Measurements from ENCODE around the gene TMEM225. TPM values are rescaled to one million over a fixed set of nuclear protein-coding genes. Genes with fewer than 3 reads are reported as not detected.

The TMEM225 gene
- total and polyA plus RNA-seq, 8 donors, result not detected

DNA sequence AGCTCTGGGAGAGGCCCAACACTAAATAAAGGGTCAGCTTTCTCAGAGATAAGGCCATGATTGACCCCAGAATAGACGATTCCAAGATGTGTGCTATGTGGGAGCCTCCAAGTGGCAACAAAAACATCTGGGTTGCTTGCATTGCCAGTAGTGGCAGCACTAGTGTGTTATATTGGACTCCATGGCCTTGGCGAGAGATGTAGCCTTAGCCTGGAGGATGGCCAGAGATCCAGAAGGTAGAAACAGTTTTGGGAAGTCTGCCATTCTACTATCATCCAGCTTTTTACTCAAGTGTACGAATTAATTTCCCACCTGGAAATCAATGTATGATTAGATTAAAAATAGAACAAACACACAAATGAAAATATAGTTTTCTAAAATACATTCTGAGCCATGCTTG, 19.5 kb upstream of the TMEM225 start:
- no peak for TF ChIP-seq POLR2A (IDR thresholded peaks at IDR 0.05)
- no peak for TF ChIP-seq POLR2AphosphoS5 (IDR thresholded peaks at IDR 0.05)
- no peak for TF ChIP-seq EP300 (IDR thresholded peaks at IDR 0.05)
- TF ChIP-seq CTCF (IDR thresholded peaks at IDR 0.05), result no peak

DNA sequence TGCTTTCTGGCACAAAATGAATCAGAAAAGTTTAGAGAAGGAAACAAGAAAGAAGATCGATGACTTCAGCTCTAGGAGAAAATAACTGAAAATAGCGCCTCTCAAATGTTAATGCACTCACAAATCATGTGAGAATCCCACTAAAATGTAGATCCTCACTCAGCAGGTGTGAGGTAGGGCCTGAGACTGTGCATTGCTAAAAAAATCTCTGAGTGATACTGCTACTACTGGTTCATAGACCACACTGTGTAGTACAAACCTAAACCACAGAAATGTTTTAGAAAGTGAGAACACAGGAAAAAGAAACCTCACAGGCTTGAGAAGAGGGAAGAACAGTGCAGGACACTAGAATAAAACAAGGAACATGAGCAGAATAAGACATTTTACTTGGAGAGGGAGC, 18.5 kb upstream of the TMEM225 start:
- WGBS, 5 donors, result 69 to 83% (median 75%) methylated on average over 2 of the region's 2 CpGs

More for the DNA sequence above, 19.5 kb upstream of the TMEM225 start:
- no peaks in the 10 kb centered on the region for H3K9me3 ChIP-seq
- no peak for DNase-seq
- no peaks in the 10 kb centered on the region for H3K36me3 ChIP-seq
- intact Hi-C loops (cut with DNase I; ENCODE audit: low total_unique reads), result no loop called here
- no peak overlapping the region for H3K27ac ChIP-seq
- H3K4me1 ChIP-seq, result no peaks in the 10 kb centered on the region
- no peak overlapping the region for H3K4me3 ChIP-seq
- WGBS, 5 donors, result 48 to 63% (median 58%) methylated on average over 3 of the region's 3 CpGs
- no peaks in the 10 kb centered on the region for H3K27me3 ChIP-seq

GRCh38 chr11:123901867-123902266, 16.4 kb upstream of the TMEM225 start, which contains the start of gene OR8D4:
Gene OR8D4, plus strand, starts transcription at chr11:123902167. Its CDS starts 4,265 bp downstream, at chr11:123906432.
- Histone ChIP-seq H3K9me3 (no peaks in the 10 kb centered on the region), H3K4me1 (no peaks in the 10 kb centered on the region), H3K4me3 (no peak within 1 kb of the TSS), H3K27ac (no peak within 1 kb of the TSS), H3K36me3 (no peaks in the 10 kb centered on the region), H3K27me3 (no peaks in the 10 kb centered on the region)
- 73 to 91% (median 88%) methylated on average over 1 of the region's 1 CpG for WGBS, 5 donors
- intact Hi-C loops (cut with DNase I; ENCODE audit: low total_unique reads), result no loop called here
- no peak for TF ChIP-seq EP300 (IDR thresholded peaks at IDR 0.05)
- no peak for TF ChIP-seq CTCF (IDR thresholded peaks at IDR 0.05)
- TF ChIP-seq POLR2AphosphoS5 (IDR thresholded peaks at IDR 0.05), result no peak
- TF ChIP-seq POLR2A (IDR thresholded peaks at IDR 0.05), result no peak
- DNase-seq, result no peak

More for the DNA sequence above, 18.5 kb upstream of the TMEM225 start:
- no peak for DNase-seq
- TF ChIP-seq POLR2A (IDR thresholded peaks at IDR 0.05) (no peak), EP300 (IDR thresholded peaks at IDR 0.05) (no peak), POLR2AphosphoS5 (IDR thresholded peaks at IDR 0.05) (no peak), CTCF (IDR thresholded peaks at IDR 0.05) (no peak)
- Histone ChIP-seq H3K9me3 (no peaks in the 10 kb centered on the region), H3K27ac (no peak overlapping the region), H3K4me3 (no peak overlapping the region), H3K27me3 (no peaks in the 10 kb centered on the region), H3K36me3 (no peaks in the 10 kb centered on the region), H3K4me1 (no peaks in the 10 kb centered on the region)
- intact Hi-C loops (cut with DNase I; ENCODE audit: low total_unique reads), result no loop called here

DNA sequence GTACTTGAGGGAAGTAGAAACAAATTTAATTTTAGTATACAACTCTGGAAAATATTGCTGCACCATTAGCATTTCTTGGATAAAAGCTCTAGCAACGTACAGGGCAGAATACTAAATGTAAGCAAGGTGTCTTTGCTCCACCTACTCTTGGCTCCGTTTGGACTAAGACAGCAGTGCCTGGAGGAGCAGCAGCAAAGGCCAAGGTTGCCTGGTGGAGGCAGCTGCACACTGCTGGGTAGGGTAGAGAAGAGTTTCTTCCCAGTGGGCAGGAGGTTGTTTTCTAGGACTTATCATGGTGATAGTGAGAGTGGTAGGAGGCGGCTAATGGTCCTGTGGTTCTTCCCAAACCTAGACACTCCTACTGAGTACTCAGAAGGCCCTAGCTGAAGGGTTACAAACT, 14.3 kb upstream of the TMEM225 start:
- Histone ChIP-seq H3K4me1 (no peaks in the 10 kb centered on the region), H3K27me3 (no peaks in the 10 kb centered on the region), H3K9me3 (no peaks in the 10 kb centered on the region), H3K36me3 (no peaks in the 10 kb centered on the region), H3K4me3 (no peak overlapping the region), H3K27ac (no peak overlapping the region)
- no peak for TF ChIP-seq POLR2A (IDR thresholded peaks at IDR 0.05)
- TF ChIP-seq POLR2AphosphoS5 (IDR thresholded peaks at IDR 0.05), result no peak
- no peak for TF ChIP-seq CTCF (IDR thresholded peaks at IDR 0.05)
- TF ChIP-seq EP300 (IDR thresholded peaks at IDR 0.05), result no peak
- intact Hi-C loops (cut with DNase I; ENCODE audit: low total_unique reads), result no loop called here
- DNase-seq, result no peak
- WGBS, 5 donors, result 47 to 67% (median 62%) methylated on average over 3 of the region's 3 CpGs

All from stomach (tissue), 9 donors.